ENCODE data around the gene TYW1B. TPM values are rescaled to one million over a fixed set of nuclear protein-coding genes. Genes with fewer than 3 reads are reported as not detected.
"Not testable (repeated sequence)": the region's sequence is repeated elsewhere in the genome, so short reads cannot be mapped to it uniquely, and the experiment has no call there.

The TYW1B gene
- polyA plus RNA-seq, 3 donors: 0.17 to 2.9 (median 0.31) TPM

- H3K4me2 ChIP-seq (replicated peaks; ENCODE audit: extremely low read depth, low read length, poor library complexity, severe bottlenecking); H3K27me3 ChIP-seq (ENCODE audit: control insufficient read depth in 2 of 2, insufficient read depth in 2 of 2, low read length in 2 of 2); intact Hi-C loops (cut with micrococcal nuclease); H3K27me3 Mint-ChIP-seq (ENCODE audit: low read depth in 3 of 3); H3K9me3 Mint-ChIP-seq; H3K4me3 ChIP-seq (replicated peaks in 1 of 3; ENCODE audit: low read depth in 2 of 3, low read length in 3 of 3); H3K9me3 ChIP-seq (replicated peaks in 1 of 2; ENCODE audit: control insufficient read depth in 1 of 2, insufficient read depth in 1 of 2, low read length in 2 of 2); H3K36me3 ChIP-seq (replicated peaks in 1 of 2; ENCODE audit: control insufficient read depth in 1 of 2, insufficient read depth in 2 of 2, low read length in 2 of 2); H3K9ac ChIP-seq (ENCODE audit: insufficient read depth, low read length, poor library complexity, severe bottlenecking); H4K20me1 ChIP-seq (ENCODE audit: insufficient read depth, low read length); H3K4me3 Mint-ChIP-seq; H2AFZ ChIP-seq (ENCODE audit: insufficient read depth, low read depth, low read length, poor library complexity, severe bottlenecking); H3K79me2 ChIP-seq (ENCODE audit: insufficient read depth, low read length): not testable (repeated sequence)
- Mint-ChIP-seq H3K4me1 (peaks cover 31% of the 10 kb centered on the region), H3K27ac (peak overlapping the region; percentile 92 to 100 (median 96)), H3K36me3 (peaks cover 34 to 51% of the 10 kb centered on the region in 2 donors)
- Histone ChIP-seq H3K27ac (ENCODE audit: low read depth in 1 of 2, low read length in 2 of 2) (peak overlapping the region; percentile 87 to 95), H3K4me1 (ENCODE audit: control insufficient read depth in 1 of 2, insufficient read depth in 2 of 2, low read length in 2 of 2) (peaks cover 31 to 33% of the 10 kb centered on the region in 2 donors)
- WGBS (ENCODE audit: insufficient coverage): 42% methylated on average over 3 of the region's 6 CpGs
- peak; percentile 11 to 61 (median 35) for DNase-seq
Measured at GRCh38 chr7:72806851-72807250, 21.1 kb downstream of the TYW1B start.

GRCh38 chr7:72805526-72806494 is 22.2 kb downstream of the TYW1B start:
- H3K36me3 ChIP-seq (replicated peaks in 1 of 2; ENCODE audit: control insufficient read depth in 1 of 2, insufficient read depth in 2 of 2, low read length in 2 of 2): peaks cover 0 to 8% of the 10 kb centered on the region in 2 donors
- intact Hi-C loops (cut with micrococcal nuclease): no loop called here
- H3K36me3 Mint-ChIP-seq: peaks cover 36 to 52% of the 10 kb centered on the region in 2 donors
- H4K20me1 ChIP-seq (ENCODE audit: insufficient read depth, low read length): no peaks in the 10 kb centered on the region
- no peaks in the 10 kb centered on the region for H3K79me2 ChIP-seq (ENCODE audit: insufficient read depth, low read length)
- H3K9me3 ChIP-seq (replicated peaks in 1 of 2; ENCODE audit: control insufficient read depth in 1 of 2, insufficient read depth in 1 of 2, low read length in 2 of 2): no peaks in the 10 kb centered on the region
- no peaks in the 10 kb centered on the region for H3K27me3 Mint-ChIP-seq (ENCODE audit: low read depth in 3 of 3)
- H2AFZ ChIP-seq (ENCODE audit: insufficient read depth, low read depth, low read length, poor library complexity, severe bottlenecking): no peak overlapping the region
- H3K27ac Mint-ChIP-seq: peak overlapping the region; percentile 92 to 100 (median 96)
- peak; percentile 94 to 98 (median 96) for DNase-seq
- TF ChIP-seq CTCF (IDR thresholded peaks at IDR 0.05): no peak
- H3K9ac ChIP-seq (ENCODE audit: insufficient read depth, low read length, poor library complexity, severe bottlenecking): peak overlapping the region; percentile 50
- H3K4me1 ChIP-seq (ENCODE audit: control insufficient read depth in 1 of 2, insufficient read depth in 2 of 2, low read length in 2 of 2): peaks cover 30 to 33% of the 10 kb centered on the region in 2 donors
- peaks cover 30% of the 10 kb centered on the region for H3K4me1 Mint-ChIP-seq
- no peaks in the 10 kb centered on the region for H3K9me3 Mint-ChIP-seq
- H3K4me3 Mint-ChIP-seq: peak overlapping the region; percentile 6 to 21
- WGBS (ENCODE audit: insufficient coverage): 61% methylated on average over 3 of the region's 15 CpGs
- no peak overlapping the region for H3K4me3 ChIP-seq (replicated peaks in 1 of 3; ENCODE audit: low read depth in 2 of 3, low read length in 3 of 3)
- no peaks in the 10 kb centered on the region for H3K27me3 ChIP-seq (ENCODE audit: control insufficient read depth in 2 of 2, insufficient read depth in 2 of 2, low read length in 2 of 2)
- peak overlapping the region; percentile 87 to 95 for H3K27ac ChIP-seq (ENCODE audit: low read depth in 1 of 2, low read length in 2 of 2)
- no peak overlapping the region for H3K4me2 ChIP-seq (replicated peaks; ENCODE audit: extremely low read depth, low read length, poor library complexity, severe bottlenecking)

- intact Hi-C loops (cut with micrococcal nuclease); H4K20me1 ChIP-seq (ENCODE audit: insufficient read depth, low read length); H3K79me2 ChIP-seq (ENCODE audit: insufficient read depth, low read length); H3K27ac ChIP-seq (ENCODE audit: low read depth in 1 of 2, low read length in 2 of 2); H3K4me2 ChIP-seq (replicated peaks; ENCODE audit: extremely low read depth, low read length, poor library complexity, severe bottlenecking); H3K27me3 ChIP-seq (ENCODE audit: control insufficient read depth in 2 of 2, insufficient read depth in 2 of 2, low read length in 2 of 2); H3K9me3 Mint-ChIP-seq; H3K9me3 ChIP-seq (replicated peaks in 1 of 2; ENCODE audit: control insufficient read depth in 1 of 2, insufficient read depth in 1 of 2, low read length in 2 of 2); H3K9ac ChIP-seq (ENCODE audit: insufficient read depth, low read length, poor library complexity, severe bottlenecking); H3K4me3 Mint-ChIP-seq; H3K4me3 ChIP-seq (replicated peaks in 1 of 3; ENCODE audit: low read depth in 2 of 3, low read length in 3 of 3); H3K36me3 ChIP-seq (replicated peaks in 1 of 2; ENCODE audit: control insufficient read depth in 1 of 2, insufficient read depth in 2 of 2, low read length in 2 of 2); H2AFZ ChIP-seq (ENCODE audit: insufficient read depth, low read depth, low read length, poor library complexity, severe bottlenecking); H3K27me3 Mint-ChIP-seq (ENCODE audit: low read depth in 3 of 3); DNase-seq: not testable (repeated sequence)
- WGBS (ENCODE audit: insufficient coverage): 100% methylated on average over 3 of the region's 8 CpGs
- H3K4me1 ChIP-seq (ENCODE audit: control insufficient read depth in 1 of 2, insufficient read depth in 2 of 2, low read length in 2 of 2): peaks cover 24 to 25% of the 10 kb centered on the region in 2 donors
- peaks cover 41 to 59% of the 10 kb centered on the region in 2 donors for H3K36me3 Mint-ChIP-seq
- H3K4me1 Mint-ChIP-seq: peaks cover 24% of the 10 kb centered on the region
- peak overlapping the region in 3 of 7 donors; percentile 12 to 54 (median 26) for H3K27ac Mint-ChIP-seq
Measured at GRCh38 chr7:72803778-72804177, 24.2 kb downstream of the TYW1B start.
